SK-N-SH (cell line): ENCODE data around the gene EVA1B.

Source experiments
- POLR2AphosphoS5 ChIP-seq: IDR thresholded peaks from 2 replicates; pipeline ENCODE4 v1.6.1; 2012; ENCODE audit warnings: low read depth, low read length
- RAD21 ChIP-seq: IDR thresholded peaks from 2 replicates; pipeline ENCODE4 v1.6.1; 2012; ENCODE audit warnings: mild to moderate bottlenecking, low read length
- RCOR1 ChIP-seq: fragments of 150-350 bp; IDR thresholded peaks from 2 replicates; pipeline ENCODE4 v1.6.1; 2017; ENCODE audit warnings: antibody characterized with exemption, low read length
- RFX5 ChIP-seq: IDR thresholded peaks from 2 replicates; pipeline ENCODE4 v1.6.1; 2012; ENCODE audit warnings: mild to moderate bottlenecking, improper control_type of control experiment, low read length
- SMC3 ChIP-seq: IDR thresholded peaks from 2 replicates; pipeline ENCODE4 v1.6.1; 2012; ENCODE audit warnings: low read depth, low read length, improper control_type of control experiment
- TCF12 ChIP-seq: IDR thresholded peaks from 2 replicates; pipeline ENCODE4 v1.4.0; 2012
- USF1 ChIP-seq: IDR thresholded peaks from 2 replicates; pipeline ENCODE4 v1.4.0; 2012; ENCODE audit warnings: low read depth, borderline replicate concordance

GRCh38 chr1:36366091-36366661, 42.7 kb upstream of the EVA1B start:
- TF ChIP-seq RCOR1 (peak; percentile 37; the same call in 1 of the 2 replicates), SMC3 (peak; percentile 8; the same call in 1 of the 2 replicates), RFX5 (no peak), RAD21 (no peak), POLR2AphosphoS5 (no peak), TCF12 (no peak), USF1 (no peak)
